A549 (cell line): ENCODE data around the gene DCDC2.

ENCODE experiments used
- CTCF ChIP-seq: fragments of >200 bp; sonication (Bioruptor Twin); formaldehyde crosslinking; IDR thresholded peaks from 3 replicates; pipeline ENCODE4 v1.5.1; 2016
- HMGXB4 ChIP-seq: fragments of 250-450 bp; sonication (Bioruptor Pico); IDR thresholded peaks from 2 replicates; pipeline ENCODE4 v1.5.0; 2021; ENCODE audit warnings: mild to moderate bottlenecking, moderate library complexity, borderline replicate concordance
- MYC ChIP-seq: IDR thresholded peaks from 2 replicates; pipeline ENCODE4 v1.6.1; 2012; ENCODE audit warnings: mild to moderate bottlenecking, inconsistent platforms, low read length, improper control_type of control experiment, borderline replicate concordance
- ZC3H11A ChIP-seq: fragments of 450-650 bp; IDR thresholded peaks from 2 replicates; pipeline ENCODE4 v1.6.1; 2014; ENCODE audit warnings: antibody characterized with exemption, mild to moderate bottlenecking

DNA sequence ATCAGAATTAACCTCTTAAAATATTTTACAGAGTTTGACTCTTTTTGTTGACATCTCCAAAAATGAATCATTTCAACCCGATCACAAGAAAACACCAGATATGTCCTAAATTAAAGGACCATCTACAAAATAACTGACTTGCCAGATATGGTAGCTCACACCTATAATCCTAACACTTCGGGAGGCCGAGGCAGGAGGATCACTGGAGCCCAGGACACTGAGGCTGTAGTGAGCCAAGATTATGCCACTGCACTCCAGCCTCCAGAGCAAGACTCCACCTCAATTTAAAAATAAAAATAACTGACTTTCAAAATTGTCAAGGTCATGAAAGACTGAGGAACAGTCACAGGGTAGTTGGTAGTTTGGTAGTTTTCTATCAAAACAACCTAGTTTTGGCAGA, 34.9 kb downstream of the DCDC2 start:
- TF ChIP-seq MYC (no peak), CTCF (no peak), HMGXB4 (no peak), ZC3H11A (no peak)
